SU-DHL-6 (cell line): Measurements from ENCODE around the gene PBRM1.

ENCODE experiments used
- CTCF ChIP-seq: fragments of 200-600 bp; sonication (generic); IDR thresholded peaks from one replicate; pipeline ENCODE4 v1.5.1; 2017; ENCODE audit warnings: antibody characterized with exemption, mild to moderate bottlenecking, low read length, moderate library complexity; ENCODE audit not compliant: insufficient read depth, poor library complexity, severe bottlenecking
- EZH2phosphoT487 ChIP-seq: fragments of 200-600 bp; sonication (generic), shearing (Covaris generic); conservative IDR thresholded peaks from 2 replicates; pipeline ENCODE4 v1.6.1; 2018; ENCODE audit warnings: mild to moderate bottlenecking, antibody characterized with exemption, low read length, moderate library complexity, mixed read lengths

GRCh38 chr3:52512105-52512504 is 173.6 kb downstream of the PBRM1 start:
- no peak for TF ChIP-seq EZH2phosphoT487
- TF ChIP-seq CTCF: no peak
